ENCODE measurements around the gene KRTAP2-2. TPM values are rescaled to one million over a fixed set of nuclear protein-coding genes. Genes with fewer than 3 reads are reported as not detected.
"Not testable (repeated sequence)": the region's sequence is repeated elsewhere in the genome, so short reads cannot be mapped to it uniquely, and the experiment has no call there.

The KRTAP2-2 gene
- total and polyA plus RNA-seq, 2 donors from 2014 or later: not detected

GRCh38 chr17:41057547-41057946 lies 2.5 kb upstream of the KRTAP2-2 start:
- intact Hi-C loops (cut with DNase I): no loop called here
- DNase-seq (no peak), FAIRE-seq (no peak)
- no peak overlapping the region for H3K27ac ChIP-seq (ENCODE audit: low read depth in 2 of 2, low read length in 2 of 2)
- H3K4me3 ChIP-seq (ENCODE audit: low read length in 3 of 3): no peak overlapping the region
- no peak for TF ChIP-seq CTCF (IDR thresholded peaks at IDR 0.05; ENCODE audit: borderline replicate concordance, extremely low read depth, insufficient read depth)
- H3K9me3 ChIP-seq (ENCODE audit: control insufficient read depth in 2 of 3, insufficient read depth in 1 of 3, low read length in 3 of 3): no peaks in the 10 kb centered on the region
- H3K9ac ChIP-seq (ENCODE audit: low read length in 3 of 3): no peak overlapping the region
- no peaks in the 10 kb centered on the region for H3K36me3 ChIP-seq (ENCODE audit: control insufficient read depth in 2 of 3, insufficient read depth in 3 of 3, low read length in 3 of 3)
- no peaks in the 10 kb centered on the region for H3K4me1 ChIP-seq (ENCODE audit: control insufficient read depth in 2 of 3, insufficient read depth in 2 of 3, low read depth in 1 of 3, low read length in 3 of 3)
- no peaks in the 10 kb centered on the region for H3K27me3 ChIP-seq (ENCODE audit: control insufficient read depth, insufficient read depth, low read length)

GRCh38 chr17:41054556-41054955 lies 474 bp downstream of the KRTAP2-2 start:
- H3K27me3 ChIP-seq (ENCODE audit: control insufficient read depth, insufficient read depth, low read length); H3K9ac ChIP-seq (ENCODE audit: low read length in 3 of 3); H3K27ac ChIP-seq (ENCODE audit: low read depth in 2 of 2, low read length in 2 of 2); H3K4me1 ChIP-seq (ENCODE audit: control insufficient read depth in 2 of 3, insufficient read depth in 2 of 3, low read depth in 1 of 3, low read length in 3 of 3); DNase-seq; intact Hi-C loops (cut with DNase I); H3K9me3 ChIP-seq (ENCODE audit: control insufficient read depth in 2 of 3, insufficient read depth in 1 of 3, low read length in 3 of 3); FAIRE-seq; H3K36me3 ChIP-seq (ENCODE audit: control insufficient read depth in 2 of 3, insufficient read depth in 3 of 3, low read length in 3 of 3); H3K4me3 ChIP-seq (ENCODE audit: low read length in 3 of 3): not testable (repeated sequence)

- Histone ChIP-seq H3K4me1 (ENCODE audit: control insufficient read depth in 2 of 3, insufficient read depth in 2 of 3, low read depth in 1 of 3, low read length in 3 of 3) (no peaks in the 10 kb centered on the region), H3K27me3 (ENCODE audit: control insufficient read depth, insufficient read depth, low read length) (no peaks in the 10 kb centered on the region), H3K36me3 (ENCODE audit: control insufficient read depth in 2 of 3, insufficient read depth in 3 of 3, low read length in 3 of 3) (no peaks in the 10 kb centered on the region), H3K9me3 (ENCODE audit: control insufficient read depth in 2 of 3, insufficient read depth in 1 of 3, low read length in 3 of 3) (no peaks in the 10 kb centered on the region), H3K9ac (ENCODE audit: low read length in 3 of 3) (no peak overlapping the region), H3K4me3 (ENCODE audit: low read length in 3 of 3) (no peak overlapping the region), H3K27ac (ENCODE audit: low read depth in 2 of 2, low read length in 2 of 2) (no peak overlapping the region)
- DNase-seq: peak in 3 of 5 donors; percentile 58 to 67 (median 66)
- TF ChIP-seq CTCF (IDR thresholded peaks at IDR 0.05; ENCODE audit: borderline replicate concordance, extremely low read depth, insufficient read depth): no peak
- intact Hi-C loops (cut with DNase I): no loop called here
- FAIRE-seq: no peak
Measured at GRCh38 chr17:41054025-41054424, 1.0 kb downstream of the KRTAP2-2 start.

- intact Hi-C loops (cut with DNase I): no loop called here
- no peaks in the 10 kb centered on the region for H3K9me3 ChIP-seq (ENCODE audit: control insufficient read depth in 2 of 3, insufficient read depth in 1 of 3, low read length in 3 of 3)
- DNase-seq: no peak
- H3K9ac ChIP-seq (ENCODE audit: low read length in 3 of 3): no peak overlapping the region
- H3K36me3 ChIP-seq (ENCODE audit: control insufficient read depth in 2 of 3, insufficient read depth in 3 of 3, low read length in 3 of 3): no peaks in the 10 kb centered on the region
- H3K27ac ChIP-seq (ENCODE audit: low read depth in 2 of 2, low read length in 2 of 2): no peak overlapping the region
- no peak overlapping the region for H3K4me3 ChIP-seq (ENCODE audit: low read length in 3 of 3)
- no peak for FAIRE-seq
- no peaks in the 10 kb centered on the region for H3K4me1 ChIP-seq (ENCODE audit: control insufficient read depth in 2 of 3, insufficient read depth in 2 of 3, low read depth in 1 of 3, low read length in 3 of 3)
- no peaks in the 10 kb centered on the region for H3K27me3 ChIP-seq (ENCODE audit: control insufficient read depth, insufficient read depth, low read length)
- no peak for TF ChIP-seq CTCF (IDR thresholded peaks at IDR 0.05; ENCODE audit: borderline replicate concordance, extremely low read depth, insufficient read depth)
Measured at GRCh38 chr17:41052566-41052965, 2.5 kb downstream of the KRTAP2-2 start.
